GM10266 (cell line): Measurements from ENCODE around the gene EIF4E1B.

Experiments
- DNase-seq: peaks from one replicate; pipeline ENCODE4 v3.0.0; 2012; ENCODE audit errors: extremely low spot score
- CTCF ChIP-seq: IDR thresholded peaks from 2 replicates; pipeline ENCODE4 v1.5.1; 2012; ENCODE audit warnings: mild to moderate bottlenecking, low read depth; ENCODE audit not compliant: control insufficient read depth, insufficient read depth; ENCODE audit errors: missing control alignments

EIF4E1B gene

GRCh38 chr5:176614805-176615478 is 15.5 kb upstream of the EIF4E1B start:
- TF ChIP-seq CTCF = no peak
- DNase-seq = no peak

GRCh38 chr5:176616511-176616910 is 14.0 kb upstream of the EIF4E1B start:
- no peak for TF ChIP-seq CTCF

GRCh38 chr5:176618783-176619182 is 11.7 kb upstream of the EIF4E1B start:
- no peak for TF ChIP-seq CTCF
- DNase-seq = no peak

More at GRCh38 chr5:176616511-176616910, 14.0 kb upstream of the EIF4E1B start:
- no peak for DNase-seq

GRCh38 chr5:176619203-176619568 is 11.3 kb upstream of the EIF4E1B start:
- peak; percentile 46 for TF ChIP-seq CTCF
- peak; percentile 97 for DNase-seq

- no peak for TF ChIP-seq CTCF
- no peak for DNase-seq
Measured at GRCh38 chr5:176619569-176620332, 10.7 kb upstream of the EIF4E1B start.

GRCh38 chr5:176620333-176620981 is 10.0 kb upstream of the EIF4E1B start:
- no peak for DNase-seq

More at GRCh38 chr5:176620333-176620981, 10.0 kb upstream of the EIF4E1B start:
- no peak for TF ChIP-seq CTCF
